A549 treated with dexamethasone at 1 μM for 4 hours (cell line): ENCODE data around the gene SLC35E2B. TPM values are rescaled to one million over a fixed set of nuclear protein-coding genes. Genes with fewer than 3 reads are reported as not detected.

ENCODE experiments used
- total RNA-seq: library from RNA; stranded (reverse); fragments of 200-300 nt; extraction: Qiagen RNA extraction; gene quantifications from 5 replicates; pipeline ENCODE4 v1.2.3, GENCODE V29; 2022

SLC35E2B gene
- total RNA-seq, result 8.4 to 13.9 TPM (median 13.2 TPM) in 5 replicates

DNA sequence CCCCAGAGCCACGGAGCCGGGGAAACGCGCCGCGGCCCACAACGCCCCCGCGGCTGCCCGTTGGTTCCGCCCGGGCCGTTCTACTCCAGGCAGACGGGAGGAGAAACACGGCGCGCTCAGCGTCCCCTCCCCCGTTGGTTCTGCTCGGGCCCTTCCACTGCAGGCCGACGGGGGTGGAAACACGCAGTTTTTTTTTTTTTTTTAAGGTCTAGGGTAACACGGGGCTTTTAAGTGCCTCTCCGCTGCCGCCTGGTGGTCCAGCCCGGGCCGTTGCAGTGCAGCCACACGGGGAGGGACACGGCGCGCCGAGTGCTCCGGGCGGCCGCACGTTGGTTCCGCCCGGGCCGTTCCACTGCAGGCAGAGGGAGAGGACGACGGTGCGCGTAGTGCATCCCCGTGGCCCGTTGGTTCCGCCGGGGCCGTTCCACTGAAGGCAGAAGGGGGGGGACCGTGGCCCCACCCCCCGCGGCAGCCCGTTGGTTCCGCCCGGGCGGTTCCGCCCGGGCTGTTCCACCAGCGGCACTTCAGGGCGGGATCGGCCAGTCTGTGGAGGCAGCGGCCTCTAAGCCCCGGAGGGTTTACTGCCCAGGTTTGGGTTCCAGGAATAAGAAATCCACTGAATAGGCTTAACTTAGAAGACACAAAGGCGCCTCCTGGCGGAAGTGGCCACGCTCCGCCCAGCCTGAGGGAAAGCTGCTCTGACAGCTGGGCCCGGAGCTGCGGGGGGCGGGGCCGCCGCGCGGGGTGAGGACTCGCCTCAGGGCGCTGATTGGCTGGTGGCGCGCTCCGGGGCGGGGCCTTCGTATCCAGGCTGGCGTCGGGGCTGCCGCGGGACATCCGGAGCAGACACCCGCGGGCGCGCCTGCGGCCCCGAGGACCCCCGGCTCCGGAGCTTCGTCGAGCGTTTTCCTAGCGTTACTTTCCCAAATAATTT is at the start of gene SLC35E2B:
Gene SLC35E2B (minus strand): TSS at position 82 of the 934 bp plus-strand sequence. CDS start 16,096 bp downstream, outside the sequence.

DNA sequence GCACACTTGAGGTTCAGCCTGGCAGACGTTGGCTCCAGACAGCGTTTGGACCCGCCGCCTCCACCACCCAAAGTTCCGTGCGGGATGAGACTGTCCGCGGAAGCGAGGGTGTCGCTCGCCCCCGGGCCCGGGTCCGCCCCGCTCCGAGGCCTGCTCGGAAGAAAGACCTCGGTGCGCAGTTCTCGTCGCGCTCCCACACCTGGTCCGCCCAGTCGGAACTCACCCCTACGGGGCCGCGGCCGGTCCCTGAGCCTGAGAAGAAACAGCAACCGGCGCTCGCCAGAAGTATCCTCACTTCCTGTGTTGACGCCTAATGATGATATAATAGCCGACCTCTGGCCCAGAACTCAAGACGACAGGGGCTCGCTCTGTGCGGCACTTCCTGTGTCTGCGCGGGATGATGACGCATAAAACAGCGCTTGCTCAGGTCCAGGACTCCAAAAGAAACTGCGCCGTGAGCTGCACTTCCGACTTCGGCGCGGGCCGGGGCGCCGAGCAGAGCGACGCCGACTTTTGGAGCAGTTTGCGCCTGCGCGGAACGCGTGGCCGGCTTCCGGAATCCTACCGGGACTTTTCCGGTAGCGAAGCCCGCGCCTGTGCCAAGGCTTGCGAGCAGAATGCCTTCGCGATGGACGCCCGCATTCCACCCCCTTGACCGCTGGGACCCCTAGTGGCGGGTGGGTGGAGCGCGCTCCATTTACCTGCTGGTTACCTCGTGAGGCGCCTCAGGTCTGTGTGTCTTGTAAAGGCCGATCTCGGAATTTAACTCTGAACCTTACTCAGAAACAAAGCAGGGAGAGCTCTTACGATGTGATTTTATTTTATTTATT is 31.7 kb upstream of the SLC35E2B start, which contains the start of gene CDK11A:
Gene CDK11A (minus strand): TSS at position 323 of the 830 bp plus-strand sequence. CDS start 1,539 bp downstream, outside the sequence.

DNA sequence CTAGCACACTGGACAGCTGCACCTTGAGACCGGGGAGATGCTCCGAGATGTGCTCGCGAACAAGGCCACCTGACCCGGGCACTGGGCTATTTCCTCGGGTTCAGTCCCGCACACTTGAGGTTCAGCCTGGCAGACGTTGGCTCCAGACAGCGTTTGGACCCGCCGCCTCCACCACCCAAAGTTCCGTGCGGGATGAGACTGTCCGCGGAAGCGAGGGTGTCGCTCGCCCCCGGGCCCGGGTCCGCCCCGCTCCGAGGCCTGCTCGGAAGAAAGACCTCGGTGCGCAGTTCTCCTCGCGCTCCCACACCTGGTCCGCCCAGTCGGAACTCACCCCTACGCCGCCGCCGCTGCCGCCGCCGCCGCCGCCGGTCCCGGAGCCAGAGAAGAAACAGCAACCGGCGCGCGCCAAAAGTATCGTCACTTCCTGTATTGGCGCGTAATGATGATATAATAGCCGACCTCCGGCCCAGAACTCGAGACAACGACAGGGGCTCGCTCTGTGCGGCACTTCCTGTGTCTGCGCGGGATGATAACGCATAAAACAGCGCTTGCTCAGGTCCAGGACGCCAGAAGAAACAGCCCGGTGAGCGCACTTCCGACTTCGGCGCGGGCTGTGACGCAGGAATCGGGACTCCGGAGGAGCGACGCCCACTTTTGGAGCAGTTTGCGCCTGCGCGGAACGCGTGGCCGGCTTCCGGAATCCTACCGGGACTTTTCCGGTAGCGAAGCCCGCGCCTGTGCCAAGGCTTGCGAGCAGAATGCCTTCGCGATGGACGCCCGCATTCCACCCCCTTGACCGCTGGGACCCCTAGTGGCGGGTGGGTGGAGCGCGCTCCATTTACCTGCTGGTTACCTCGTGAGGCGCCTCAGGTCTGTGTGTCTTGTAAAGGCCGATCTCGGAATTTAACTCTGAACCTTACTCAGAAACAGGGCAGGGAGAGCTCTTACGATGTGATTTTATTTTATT is 33.7 kb downstream of the SLC35E2B start, which contains the start of gene CDK11B:
Gene CDK11B (minus strand): TSS at position 422 of the 967 bp plus-strand sequence. CDS start 1,519 bp downstream, outside the sequence.

DNA sequence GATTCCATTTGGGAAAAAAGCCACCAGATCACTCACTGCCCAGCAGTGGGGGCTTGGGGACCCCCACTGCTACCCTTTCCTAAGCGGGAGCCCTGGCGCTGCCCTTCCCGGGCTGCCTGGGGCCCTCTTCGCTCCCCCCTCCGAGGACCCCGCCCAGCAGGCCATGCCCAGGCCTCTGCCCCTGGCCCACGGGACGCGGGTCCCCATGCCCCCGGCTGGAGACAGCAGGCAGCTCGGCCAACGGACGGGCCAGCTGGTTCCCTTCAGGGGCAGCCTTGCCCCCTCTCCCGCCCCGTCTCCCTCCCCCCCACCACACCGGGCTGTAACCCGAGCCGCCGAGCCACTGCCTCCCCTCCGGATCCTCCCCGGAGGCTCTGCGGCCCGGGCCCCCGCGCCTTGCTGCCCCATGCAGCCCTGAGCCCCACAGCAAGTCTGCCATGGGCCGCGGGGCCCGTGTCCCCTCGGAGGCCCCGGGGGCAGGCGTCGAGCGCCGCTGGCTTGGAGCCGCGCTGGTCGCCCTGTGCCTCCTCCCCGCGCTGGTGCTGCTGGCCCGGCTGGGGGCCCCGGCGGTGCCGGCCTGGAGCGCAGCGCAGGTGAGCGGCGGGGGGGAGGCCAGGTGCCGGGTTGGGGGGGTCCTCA is 60.7 kb downstream of the SLC35E2B start, which contains the start of gene MMP23B:
Gene MMP23B (plus strand): TSS at position 392 of the 639 bp plus-strand sequence. CDS start 46 bp downstream, at position 438.

DNA sequence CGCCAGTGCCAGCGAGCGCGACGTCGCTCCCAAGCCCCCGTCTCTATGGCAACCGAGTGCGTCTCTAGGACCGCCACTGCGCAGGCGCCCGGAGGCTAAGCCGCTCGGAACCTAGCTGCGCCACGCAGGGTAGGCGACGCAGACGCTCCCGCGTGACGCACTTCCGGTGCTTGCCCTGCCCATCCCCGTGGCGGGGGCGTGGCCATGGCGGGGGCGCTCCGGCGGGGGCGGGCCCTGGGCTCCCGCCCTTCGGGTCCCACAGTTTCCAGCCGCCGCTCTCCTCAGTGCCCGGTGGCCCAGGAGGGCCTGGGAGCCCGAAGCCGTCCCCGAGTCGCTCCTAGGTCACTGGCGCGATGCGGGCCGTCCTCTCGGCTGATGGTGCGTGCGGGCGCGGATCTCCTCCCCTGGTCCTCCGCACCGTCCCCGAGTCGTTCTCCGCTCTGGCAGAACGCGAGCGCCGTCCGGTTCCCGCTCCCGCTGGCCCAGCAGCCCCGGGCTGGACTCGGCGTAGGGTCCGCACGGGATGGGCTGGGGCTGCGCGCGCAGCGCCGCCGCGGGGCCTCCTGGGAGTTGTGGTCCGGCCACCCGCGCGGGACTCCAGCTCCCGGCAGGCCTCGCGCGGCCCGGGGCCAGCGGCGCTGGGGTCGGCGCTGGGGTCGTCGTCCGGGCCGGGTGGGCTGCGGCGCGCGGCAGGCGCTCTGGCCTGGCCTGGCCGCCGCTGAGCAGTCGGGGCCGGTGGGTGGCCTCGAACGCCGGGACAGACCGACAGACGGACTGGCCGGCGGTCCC is 77.1 kb downstream of the SLC35E2B start, which contains the start of gene MIB2:
Gene MIB2 (plus strand): TSS at position 245 of the 789 bp plus-strand sequence. CDS start 7,953 bp downstream, outside the sequence.

Other genes with a start within 250 kb of the SLC35E2B start
- gene ATAD3C, start 243.1 kb downstream of the SLC35E2B start, total RNA-seq, result not detected in 5 replicates
- gene ATAD3B, start 221.0 kb downstream of the SLC35E2B start, total RNA-seq, result 1.7 to 3.2 TPM (median 2.8 TPM) in 5 replicates
- gene ATAD3A, start 180.6 kb downstream of the SLC35E2B start, total RNA-seq, result 25.4 to 40.1 TPM (median 36.8 TPM) in 5 replicates
- gene TMEM240, start 152.2 kb downstream of the SLC35E2B start, total RNA-seq, result 0.20 to 0.52 TPM (median 0.37 TPM) in 5 replicates
- gene SSU72, start 117.9 kb downstream of the SLC35E2B start, total RNA-seq, result 89.6 to 116 TPM (median 106 TPM) in 5 replicates
- 4.8 to 10.5 TPM (median 8.4 TPM) in 5 replicates for gene FNDC10, start 92.7 kb downstream of the SLC35E2B start, total RNA-seq
- gene MIB2, start 77.3 kb downstream of the SLC35E2B start, total RNA-seq, result 7.5 to 18.7 TPM (median 16.1 TPM) in 5 replicates
- 0.46 to 0.79 TPM (median 0.61 TPM) in 4 of 5 replicates, not detected in the other for gene MMP23B, start 60.6 kb downstream of the SLC35E2B start, total RNA-seq
- 21.9 to 26.1 TPM (median 25.6 TPM) in 5 replicates for gene CDK11B, start 33.8 kb downstream of the SLC35E2B start, total RNA-seq
- gene CDK11A, start 31.6 kb upstream of the SLC35E2B start, total RNA-seq, result 15.4 to 25.1 TPM (median 21.7 TPM) in 5 replicates
- 27.1 to 39.9 TPM (median 37.2 TPM) in 5 replicates for gene NADK, start 85.7 kb upstream of the SLC35E2B start, total RNA-seq
- 202 to 248 TPM (median 232 TPM) in 5 replicates for gene GNB1, start 198.3 kb upstream of the SLC35E2B start, total RNA-seq
- gene CALML6, start 222.5 kb upstream of the SLC35E2B start, total RNA-seq, result 0.08 to 0.33 TPM (median 0.24 TPM) in 5 replicates
- gene TMEM52, start 226.5 kb upstream of the SLC35E2B start, total RNA-seq, result 0.63 to 1.1 TPM (median 0.86 TPM) in 5 replicates